OCI-LY7 (cell line): ENCODE measurements around the gene CEP19.

Experiments used
- CTCF ChIP-seq: fragments of 200-600 bp; sonication (generic); conservative IDR thresholded peaks from 2 replicates; pipeline ENCODE4 v1.5.1; 2014; ENCODE audit warnings: mild to moderate bottlenecking, antibody characterized with exemption, low read length, moderate library complexity, mixed read lengths
- EZH2phosphoT487 ChIP-seq: fragments of 200-600 bp; sonication (generic); IDR thresholded peaks from 2 replicates; pipeline ENCODE4 v1.6.1; 2018; ENCODE audit warnings: low read depth, borderline replicate concordance, mild to moderate bottlenecking, mixed run types, antibody characterized with exemption, low read length, moderate library complexity, mixed read lengths

DNA sequence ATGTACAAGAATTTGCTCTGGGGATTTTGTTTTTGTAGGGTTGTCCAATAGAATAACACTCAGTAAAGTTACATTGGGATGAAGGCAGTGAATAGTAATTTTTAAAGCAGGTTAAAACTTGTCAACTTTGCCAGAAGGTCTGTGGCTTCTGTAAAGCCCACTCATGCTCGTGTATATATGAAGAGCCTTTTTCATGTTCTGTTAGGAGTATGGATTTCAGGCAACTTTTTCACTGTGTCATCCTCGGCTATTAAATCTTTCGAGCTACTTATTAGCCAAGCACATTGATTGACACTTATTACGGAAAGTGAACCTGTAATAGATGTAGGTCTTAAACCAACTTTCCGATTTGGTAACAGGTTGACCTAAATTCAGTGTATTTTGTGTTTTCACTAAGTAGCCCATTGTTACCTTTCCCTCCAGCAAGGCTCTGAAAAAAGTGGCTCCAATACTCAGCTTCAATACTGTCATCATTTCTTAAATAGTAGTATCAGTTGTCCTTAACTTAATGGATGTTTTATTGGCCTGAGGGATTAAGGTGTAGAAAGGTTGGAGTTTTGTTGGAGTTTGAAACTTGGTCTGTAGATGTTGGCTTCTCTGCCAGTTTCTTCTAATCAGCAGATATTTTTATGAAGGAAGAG is 29.3 kb upstream of the CEP19 start:
- TF ChIP-seq CTCF (no peak), EZH2phosphoT487 (no peak)
